HFF-Myc (cell line): ENCODE results near the gene TDRD3.
A peak's percentile ranks its signal among the peaks of the same experiment; 100 is the strongest.

Source experiments
- DNase-seq: peaks from one replicate; pipeline ENCODE4 v3.0.0-alpha.2; 2011; ENCODE audit warnings: low read depth; ENCODE audit errors: extremely low read depth
- H3K4me3 ChIP-seq: replicated peaks from 2 replicates; pipeline ENCODE4 v1.5.1; 2011; ENCODE audit warnings: low read depth, mild to moderate bottlenecking, control low read depth, low read length
- CTCF ChIP-seq: IDR thresholded peaks from 2 replicates; pipeline ENCODE4 v1.5.1; 2012; ENCODE audit warnings: mild to moderate bottlenecking, low read depth, low read length, control low read depth; ENCODE audit errors: missing control alignments

Gene TDRD3

DNA sequence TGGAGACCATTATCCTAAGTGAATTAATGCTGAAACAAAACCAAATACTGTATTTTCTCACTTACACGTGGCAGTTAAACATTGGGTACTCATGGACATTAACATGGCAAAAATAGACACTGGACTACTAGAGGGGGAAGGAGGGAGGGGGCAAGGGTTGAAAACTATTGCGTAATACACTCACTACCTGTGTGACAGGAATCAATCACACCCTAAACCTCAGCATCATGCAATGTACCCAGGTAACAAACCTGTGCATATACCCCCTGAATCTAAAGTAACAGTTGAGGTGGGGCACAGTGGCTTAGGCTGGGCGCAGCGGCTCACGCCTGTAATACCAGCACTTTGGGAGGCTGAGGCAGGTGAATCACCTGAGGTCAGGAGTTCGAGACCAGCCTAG lies 207.0 kb downstream of the TDRD3 start:
- no peak for DNase-seq
- no peak overlapping the region for H3K4me3 ChIP-seq
- no peak for TF ChIP-seq CTCF

GRCh38 chr13:60608954-60609353 lies 211.9 kb downstream of the TDRD3 start:
- no peak for DNase-seq
- H3K4me3 ChIP-seq, result no peak overlapping the region
- no peak for TF ChIP-seq CTCF

DNA sequence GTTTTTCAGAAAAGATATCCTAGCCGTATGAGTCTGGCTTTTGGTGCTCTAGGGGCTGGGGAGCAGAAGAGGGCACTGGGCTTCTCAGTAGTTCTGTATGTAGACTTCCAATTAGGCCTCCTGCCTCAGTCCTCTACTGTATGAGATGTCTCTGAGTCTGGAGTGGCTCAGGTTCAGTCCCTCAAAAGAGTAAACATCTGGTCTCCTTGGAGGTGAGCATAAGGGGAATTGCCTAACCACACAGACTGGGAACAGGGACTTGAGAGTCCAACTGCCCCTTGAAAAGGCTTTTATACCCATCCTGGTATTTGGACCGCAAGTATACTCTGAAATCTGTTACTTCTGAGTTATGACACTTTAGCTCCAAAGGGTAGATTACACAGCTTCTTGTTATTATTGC lies 214.5 kb downstream of the TDRD3 start:
- TF ChIP-seq CTCF, result no peak
- no peak for DNase-seq
- no peak overlapping the region for H3K4me3 ChIP-seq

DNA sequence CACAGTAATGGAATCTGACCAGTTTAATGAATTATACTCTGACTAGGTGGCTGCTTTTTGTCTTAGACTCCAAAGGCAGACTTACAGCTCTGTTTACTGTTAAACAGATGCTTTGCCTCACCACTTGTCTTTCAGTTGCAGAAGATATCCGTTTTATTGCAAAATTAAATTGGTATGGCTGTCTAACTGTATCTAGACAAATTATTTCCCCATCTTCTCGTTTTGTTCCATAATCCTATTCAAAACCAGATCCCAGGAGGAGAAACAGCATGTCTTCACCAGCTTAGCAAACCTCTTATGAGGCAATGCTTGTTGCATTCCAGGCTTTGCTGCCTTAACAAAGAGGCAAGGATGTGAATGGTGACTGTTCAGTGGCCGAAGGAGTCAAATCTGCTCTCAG lies 215.6 kb downstream of the TDRD3 start:
- no peak for TF ChIP-seq CTCF
- H3K4me3 ChIP-seq, result no peak overlapping the region
- DNase-seq, result no peak

- no peak overlapping the region for H3K4me3 ChIP-seq
- no peak for TF ChIP-seq CTCF
- DNase-seq, result no peak
Observed at GRCh38 chr13:60613080-60613479, 216.1 kb downstream of the TDRD3 start.

GRCh38 chr13:60617991-60618733 lies 221.1 kb downstream of the TDRD3 start:
- TF ChIP-seq CTCF, result peak; percentile 21
- DNase-seq, result no peak
- H3K4me3 ChIP-seq, result no peak overlapping the region

- TF ChIP-seq CTCF, result no peak
- DNase-seq, result no peak
- no peak overlapping the region for H3K4me3 ChIP-seq
Observed at GRCh38 chr13:60619461-60619860, 222.4 kb downstream of the TDRD3 start.
